Tibial artery (tissue), 4 donors: ENCODE results near the gene TLCD2.

Experiments
- DNase-seq, 2 donors: peaks; one replicate each; pipeline ENCODE4 v3.0.0-alpha.2; 2019
- H3K27ac ChIP-seq, 2 donors: fragments of 200-600 bp; sonication (generic) in 1 of 2; 1 replicate in 1 of 2; 2 replicates in 1 of 2; pipeline ENCODE4 v1.5.1; 2018 to 2019; ENCODE audit warnings: mild to moderate bottlenecking in 1 of 2
- H3K27me3 ChIP-seq, 2 donors: fragments of 200-600 bp; sonication (generic) in 1 of 2; one replicate each; pipeline versions ENCODE4 v1.5.1 to v1.6.0; 2016 to 2019
- H3K36me3 ChIP-seq, 3 donors: fragments of 200-600 bp; sonication (generic) in 2 of 3; one replicate each; pipeline ENCODE4 v1.5.1; 2016 to 2019; ENCODE audit warnings: mild to moderate bottlenecking in 2 of 3
- H3K4me1 ChIP-seq, 4 donors: fragments of 200-600 bp; sonication (generic) in 2 of 4; 1 replicate in 3 of 4; 2 replicates in 1 of 4; pipeline ENCODE4 v1.5.1; 2016 to 2019
- H3K4me3 ChIP-seq, 2 donors: fragments of 200-600 bp; sonication (generic) in 1 of 2; 1 replicate in 1 of 2; 2 replicates in 1 of 2; pipeline ENCODE4 v1.5.1; 2018 to 2019; ENCODE audit warnings: mild to moderate bottlenecking in 2 of 2
- H3K9me3 ChIP-seq, 3 donors: fragments of 200-600 bp; sonication (generic) in 1 of 3; one replicate each; pipeline ENCODE4 v1.5.1; 2016 to 2019
- CTCF ChIP-seq, 2 experiments: fragments of 200-600 bp in 1 of 2; fragments of 450-650 bp in 1 of 2; IDR thresholded peaks; one replicate each; pipeline ENCODE4 v1.5.1; 2017 to 2019; ENCODE audit warnings: antibody characterized with exemption in 2 of 2, mild to moderate bottlenecking in 1 of 2, moderate library complexity in 1 of 2
- intact Hi-C: fragments of 100-400 bp; cut with DNase I; formaldehyde crosslinking; loops from one replicate; pipeline ENCODE4 v1.15.0; 2023; ENCODE audit warnings: low total_unique reads

The TLCD2 gene

GRCh38 chr17:1754430-1755112 lies 44.4 kb upstream of the TLCD2 start:
- no peak for DNase-seq
- TF ChIP-seq CTCF (IDR thresholded peaks at IDR 0.05) = no peak
- Histone ChIP-seq H3K4me3 (no peak overlapping the region), H3K4me1 (peaks cover 0 to 12% (median 5%) of the 10 kb centered on the region in 4 donors), H3K9me3 (no peaks in the 10 kb centered on the region), H3K27ac (no peak overlapping the region), H3K36me3 (no peaks in the 10 kb centered on the region), H3K27me3 (peaks cover 0 to 10% of the 10 kb centered on the region in 2 donors)
- intact Hi-C loops = no loop called here

- Histone ChIP-seq H3K4me3 (no peak overlapping the region), H3K9me3 (no peaks in the 10 kb centered on the region), H3K27ac (no peak overlapping the region), H3K36me3 (no peaks in the 10 kb centered on the region), H3K4me1 (peaks cover 0 to 12% (median 5%) of the 10 kb centered on the region in 4 donors), H3K27me3 (peaks cover 0 to 10% of the 10 kb centered on the region in 2 donors)
- intact Hi-C loops = no loop called here
- TF ChIP-seq CTCF (IDR thresholded peaks at IDR 0.05) = no peak
- no peak for DNase-seq
Observed at GRCh38 chr17:1753767-1754429, 43.7 kb upstream of the TLCD2 start.

GRCh38 chr17:1752425-1753262 lies 42.5 kb upstream of the TLCD2 start:
- Histone ChIP-seq H3K27ac (no peak overlapping the region), H3K4me1 (peaks cover 0 to 12% (median 5%) of the 10 kb centered on the region in 4 donors), H3K4me3 (no peak overlapping the region), H3K36me3 (no peaks in the 10 kb centered on the region), H3K27me3 (peaks cover 0 to 10% of the 10 kb centered on the region in 2 donors), H3K9me3 (no peaks in the 10 kb centered on the region)
- no peak for TF ChIP-seq CTCF (IDR thresholded peaks at IDR 0.05)
- DNase-seq = peak in 1 of 2 donors; percentile 52
- intact Hi-C loops = no loop called here

- no peak overlapping the region for H3K4me3 ChIP-seq
- peaks cover 0 to 11% (median 5%) of the 10 kb centered on the region in 4 donors for H3K4me1 ChIP-seq
- H3K9me3 ChIP-seq = no peaks in the 10 kb centered on the region
- H3K36me3 ChIP-seq = no peaks in the 10 kb centered on the region
- DNase-seq = no peak
- peaks cover 0 to 5% of the 10 kb centered on the region in 2 donors for H3K27me3 ChIP-seq
- intact Hi-C loops = no loop called here
- no peak overlapping the region for H3K27ac ChIP-seq
- no peak for TF ChIP-seq CTCF (IDR thresholded peaks at IDR 0.05)
Observed at GRCh38 chr17:1750628-1751027, 40.5 kb upstream of the TLCD2 start.

- no peak for TF ChIP-seq CTCF (IDR thresholded peaks at IDR 0.05)
- DNase-seq = peak in 1 of 2 donors; percentile 58
- H3K9me3 ChIP-seq = no peaks in the 10 kb centered on the region
- H3K27ac ChIP-seq = peak overlapping the region in 1 of 2 donors; percentile 4
- H3K27me3 ChIP-seq = no peaks in the 10 kb centered on the region
- no peak overlapping the region for H3K4me3 ChIP-seq
- no peaks in the 10 kb centered on the region for H3K36me3 ChIP-seq
- intact Hi-C loops = no loop called here
- no peaks in the 10 kb centered on the region for H3K4me1 ChIP-seq
Observed at GRCh38 chr17:1746975-1747543, 36.9 kb upstream of the TLCD2 start.
